SK-N-DZ (cell line): ENCODE results near the gene GORAB.

Experiments
- DNase-seq: peaks from one replicate; pipeline ENCODE4 v3.0.0-alpha.2; 2015; ENCODE audit warnings: low spot score

The GORAB gene

DNA sequence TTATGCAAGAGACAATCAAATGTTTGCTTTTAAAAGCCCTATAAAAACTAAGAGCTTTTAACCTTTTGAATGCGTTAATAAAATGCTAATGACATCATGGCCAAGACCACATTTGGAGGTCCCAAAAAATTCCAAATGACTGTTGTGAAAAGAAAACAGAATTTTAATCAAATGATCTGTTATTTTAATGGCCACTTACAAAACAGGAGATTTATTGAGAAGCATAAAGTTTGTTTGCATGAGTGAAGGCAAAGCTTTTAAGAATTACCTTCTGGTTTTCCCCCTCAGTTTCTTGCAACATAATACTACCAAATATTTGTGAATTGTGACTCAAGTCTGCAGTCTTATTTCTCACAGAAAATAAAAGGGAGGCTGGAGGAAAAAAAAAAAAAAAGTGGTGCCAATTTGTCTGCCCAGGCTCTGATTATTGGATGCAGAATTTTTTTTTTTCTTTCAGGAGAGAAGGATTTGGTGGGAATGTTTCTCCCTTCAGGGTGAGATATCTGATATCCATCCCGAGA is 60.7 kb downstream of the GORAB start:
- DNase-seq: no peak

DNA sequence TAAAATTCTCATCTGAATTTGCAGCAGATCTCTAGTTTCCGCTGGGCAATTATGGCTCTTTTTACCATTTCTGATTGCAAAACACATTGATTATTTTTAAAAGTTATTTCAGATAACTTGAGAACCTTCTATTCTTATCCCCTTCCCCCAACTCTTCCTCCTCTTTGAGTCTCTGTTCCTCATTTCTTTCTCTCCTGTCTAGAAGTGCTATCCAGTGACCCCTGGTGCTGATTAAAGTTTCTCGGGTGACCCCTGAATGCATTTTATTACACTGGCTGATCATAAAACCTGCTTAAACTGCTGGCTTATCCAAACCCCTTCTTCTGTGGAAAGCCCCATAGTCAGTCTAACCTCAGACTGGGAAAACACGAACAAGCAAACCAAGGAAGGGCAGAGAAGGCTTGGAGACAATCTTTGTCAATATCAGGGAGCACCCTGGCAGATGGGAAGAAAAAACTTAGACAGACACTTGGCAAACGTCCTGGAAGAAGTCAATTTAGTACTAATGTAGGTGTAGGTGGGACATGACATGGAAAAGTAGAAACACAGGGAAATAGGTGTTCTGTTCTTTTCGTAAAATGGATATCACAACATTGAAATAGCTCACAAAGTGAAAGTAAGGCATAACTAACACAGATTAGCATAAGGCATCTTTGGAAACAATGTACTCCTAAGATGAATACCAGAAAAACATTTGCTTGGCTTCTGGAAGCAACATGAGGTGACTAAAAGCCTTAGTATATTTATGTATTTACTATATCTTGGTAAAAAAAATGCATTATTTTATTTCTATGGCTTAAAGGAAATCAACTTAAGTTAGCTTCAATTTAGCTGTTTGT is 61.4 kb downstream of the GORAB start:
- no peak for DNase-seq

DNA sequence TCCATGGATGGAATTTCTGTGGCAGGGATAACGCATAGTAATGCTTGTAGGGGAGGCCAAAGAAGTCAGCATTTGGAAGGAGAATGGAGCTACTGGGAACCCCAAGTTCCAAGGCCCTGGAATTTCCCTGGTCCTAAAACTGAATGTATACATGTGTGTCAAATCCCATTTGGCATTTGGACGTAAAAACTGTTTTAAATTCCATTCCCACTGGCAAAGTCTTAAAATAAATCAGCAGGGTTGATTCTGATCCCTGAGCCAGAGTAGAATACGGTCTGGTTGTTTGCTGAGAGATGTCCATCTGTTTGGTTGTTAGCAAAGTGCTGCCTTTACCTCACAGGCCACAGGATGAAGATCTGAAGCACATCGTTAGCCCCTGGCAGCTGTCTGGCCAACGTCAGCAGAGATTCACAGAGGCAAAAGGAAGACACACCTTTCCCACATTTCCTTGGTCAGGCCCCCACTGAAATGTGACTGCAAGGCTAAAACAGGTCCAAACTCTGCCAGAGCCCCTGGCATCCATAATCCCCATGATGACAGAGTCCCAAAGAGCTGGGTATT is 62.2 kb downstream of the GORAB start:
- peak; percentile 9 for DNase-seq

DNA sequence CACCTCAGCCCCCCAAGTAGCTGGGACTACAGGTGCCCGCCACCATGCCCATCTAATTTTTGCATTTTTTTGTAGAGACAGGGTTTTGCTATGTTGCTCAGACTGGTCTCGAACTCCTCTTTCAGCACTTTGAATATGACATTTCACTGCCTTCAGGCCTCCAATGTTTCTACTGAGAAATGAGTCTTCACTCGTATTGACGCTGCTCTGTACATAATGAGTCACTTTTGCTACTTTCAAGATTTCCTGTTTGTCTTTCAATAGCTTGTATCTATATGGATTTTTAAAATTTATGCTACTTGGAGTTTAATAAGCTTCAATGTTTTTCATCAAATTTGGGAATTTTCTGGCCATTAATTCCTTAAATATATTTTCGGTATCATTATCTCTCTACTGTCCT is 64.7 kb downstream of the GORAB start:
- no peak for DNase-seq

DNA sequence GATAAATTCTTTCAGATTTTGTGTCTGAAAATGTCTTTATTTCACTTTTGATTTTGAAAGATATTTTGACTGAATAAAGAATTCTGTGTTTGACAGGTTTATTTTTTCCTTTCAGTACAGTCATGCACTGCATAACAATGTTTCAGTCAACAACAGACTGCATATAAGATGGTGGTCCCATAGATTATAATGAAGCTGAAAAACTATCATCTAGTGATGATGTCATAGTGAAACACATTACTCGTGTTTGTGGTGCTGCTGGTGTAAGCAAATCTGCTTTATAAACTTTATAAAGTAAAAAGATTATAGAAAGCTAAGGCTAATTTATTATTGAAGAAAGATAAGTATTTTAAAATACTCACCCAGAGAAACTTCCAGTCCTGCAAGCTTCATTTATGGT is 66.7 kb downstream of the GORAB start:
- DNase-seq: no peak

DNA sequence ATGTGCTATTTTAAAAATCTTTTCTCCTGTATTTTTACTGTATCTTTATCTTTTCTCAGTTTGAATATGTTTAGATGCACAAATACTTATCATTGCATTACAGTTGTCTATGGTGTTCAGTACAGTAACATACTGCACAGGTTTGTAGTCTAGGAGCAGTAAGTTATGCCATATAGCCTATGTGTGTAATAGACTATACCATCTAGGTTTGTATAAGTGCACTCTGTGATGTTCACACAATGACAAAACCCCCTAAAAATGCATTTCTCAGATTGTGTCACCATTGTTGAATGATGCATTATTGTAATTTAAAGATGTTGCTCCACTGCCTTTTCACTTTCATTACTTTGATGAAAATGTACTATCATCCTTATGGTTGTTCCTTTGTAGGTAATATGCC is 67.1 kb downstream of the GORAB start:
- no peak for DNase-seq

DNA sequence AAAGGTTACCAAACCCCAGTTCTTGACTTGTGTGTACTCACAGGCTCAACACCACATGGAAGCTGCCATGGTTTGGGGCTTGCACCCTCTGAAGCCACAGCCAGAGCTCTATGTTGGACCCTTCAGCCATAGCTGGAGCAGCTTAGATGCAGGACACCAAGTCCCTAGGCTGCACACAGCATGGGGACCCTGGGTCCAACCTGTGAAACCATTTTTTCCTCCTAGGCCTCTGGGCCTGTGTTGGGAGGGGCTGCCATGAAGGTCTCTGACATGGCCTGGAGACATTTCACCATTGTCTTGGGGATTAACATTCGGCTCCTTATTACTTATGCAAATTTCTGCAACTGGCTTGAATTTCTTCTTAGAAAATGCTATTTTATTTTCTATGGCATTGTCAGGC is 69.9 kb downstream of the GORAB start:
- DNase-seq: no peak
